ENCODE measurements around the gene ZNF267.

GRCh38 chr16:31861455-31861854, 12.2 kb upstream of the ZNF267 start:
- no peak for TF ChIP-seq ZNF274 (IDR thresholded peaks at IDR 0.05; ENCODE audit: low read depth, low read length)
- TF ChIP-seq YY1 (IDR thresholded peaks at IDR 0.05; ENCODE audit: insufficient read depth, insufficient read length): no peak
- no peak for TF ChIP-seq SUZ12 (IDR thresholded peaks at IDR 0.05; ENCODE audit: extremely low read depth, insufficient read depth, insufficient read length)
